Kidney glomerular epithelial cell (primary cell): Measurements from ENCODE around the gene TMEM25.
"Not testable (repeated sequence)": the region's sequence is repeated elsewhere in the genome, so short reads cannot be mapped to it uniquely, and the experiment has no call there.

Experiments used
- DNase-seq: peaks from one replicate; lab custom pipeline; 2025; lab: John Stamatoyannopoulos, UW

TMEM25 gene

DNA sequence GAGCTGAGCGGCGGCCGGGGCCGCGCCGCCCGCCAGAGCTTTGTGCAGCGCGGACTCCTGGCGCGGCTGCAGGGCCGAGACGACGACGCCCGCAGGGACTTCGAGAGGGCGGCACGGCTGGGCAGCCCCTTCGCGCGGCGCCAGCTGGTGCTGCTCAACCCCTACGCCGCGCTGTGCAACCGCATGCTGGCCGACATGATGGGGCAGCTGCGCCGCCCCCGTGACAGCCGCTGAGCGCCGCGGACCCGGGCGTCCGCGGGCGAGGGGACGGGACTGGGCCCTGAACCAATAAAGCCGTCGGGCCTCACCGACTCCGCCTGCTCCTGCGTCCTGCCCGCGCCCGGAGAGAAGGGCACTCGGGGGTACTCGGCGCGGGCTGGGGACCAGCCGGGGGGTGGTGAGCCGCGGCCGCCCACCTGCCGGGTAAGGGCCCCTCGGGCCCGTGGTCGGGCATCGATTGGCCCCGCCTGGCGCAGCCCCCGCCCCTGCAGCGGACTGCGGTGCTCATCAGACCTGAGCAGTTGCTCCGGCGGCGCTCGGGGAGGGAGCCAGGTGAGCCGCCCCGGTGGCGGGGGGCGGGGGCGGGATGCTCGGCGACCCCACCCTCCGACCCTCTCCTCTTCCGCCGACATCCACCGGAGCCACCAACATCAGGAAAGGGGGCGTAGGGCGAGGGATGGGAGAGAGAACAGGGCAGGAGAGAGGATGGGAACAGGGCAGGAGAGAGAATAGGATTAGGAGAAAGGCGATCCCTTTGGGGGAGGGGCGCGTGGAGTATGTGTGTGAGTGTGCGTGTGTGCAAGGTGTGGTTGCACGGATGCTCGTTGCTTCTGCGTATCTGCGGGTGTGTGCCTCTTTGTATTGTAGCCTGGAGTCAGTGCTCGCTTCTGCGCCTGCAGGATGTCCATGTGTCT is at the start of gene TMEM25:
Gene TMEM25 (plus strand): TSS at position 510 of the 914 bp plus-strand sequence. CDS start 610 bp downstream, outside the sequence.
- DNase-seq = peak; percentile 11

- DNase-seq = not testable (repeated sequence)
Observed at GRCh38 chr11:118481238-118481637, 49.8 kb upstream of the TMEM25 start.

DNA sequence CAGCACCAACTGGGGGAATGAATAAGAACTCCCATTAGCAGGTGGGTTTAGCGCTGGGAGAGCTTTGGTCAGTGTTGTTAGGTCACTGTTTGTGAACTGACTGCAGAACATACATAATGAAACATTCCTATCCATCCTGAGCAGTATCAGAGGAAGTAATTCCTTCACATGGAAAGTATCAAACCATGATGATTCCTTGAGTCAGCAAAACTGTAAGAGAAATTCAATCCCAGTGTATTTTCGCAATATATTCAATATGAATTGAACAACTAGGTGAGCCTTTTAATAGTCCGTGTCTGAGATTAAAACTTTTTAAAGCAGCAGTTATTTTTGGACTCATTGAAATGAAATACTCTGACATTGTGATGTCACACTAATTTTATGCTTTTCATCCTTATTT is 46.6 kb upstream of the TMEM25 start:
- no peak for DNase-seq

DNA sequence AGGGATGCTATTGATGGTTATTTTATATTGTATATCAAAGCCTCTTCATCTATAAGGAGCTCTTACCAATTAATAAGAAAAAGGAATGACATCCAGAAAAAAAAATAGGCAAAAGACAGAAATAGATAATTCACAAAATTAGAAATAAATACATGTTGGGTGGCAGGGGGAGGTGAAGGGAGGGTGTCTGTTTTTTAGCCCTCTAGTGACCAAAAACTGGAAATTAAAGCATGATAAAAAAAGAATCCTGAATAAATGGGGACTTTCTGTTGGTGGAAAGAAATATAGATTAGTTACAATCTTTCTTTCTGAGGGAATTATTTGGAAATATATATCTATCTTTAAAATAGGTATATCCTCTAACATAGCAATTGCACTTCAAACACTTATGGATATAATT is 45.7 kb upstream of the TMEM25 start:
- no peak for DNase-seq

- DNase-seq = peak; percentile 84
Observed at GRCh38 chr11:118488480-118489109, 42.4 kb upstream of the TMEM25 start.

DNA sequence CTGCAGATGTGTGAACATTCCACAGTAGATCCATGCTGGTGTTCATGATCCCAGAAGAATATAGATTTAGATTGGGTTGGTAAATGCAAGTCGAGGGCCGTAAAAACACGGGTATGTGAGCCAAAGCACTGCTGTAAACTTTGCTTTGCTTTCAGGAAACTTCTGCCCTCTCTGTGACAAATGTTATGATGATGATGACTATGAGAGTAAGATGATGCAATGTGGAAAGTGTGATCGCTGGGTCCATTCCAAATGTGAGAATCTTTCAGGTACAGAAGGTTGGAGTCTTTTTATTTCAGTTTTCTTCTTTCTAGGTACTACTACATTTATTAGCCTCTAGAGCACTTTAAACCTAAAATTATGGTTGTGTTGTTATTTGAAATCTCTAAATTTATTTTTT is 40.0 kb upstream of the TMEM25 start:
- no peak for DNase-seq

DNA sequence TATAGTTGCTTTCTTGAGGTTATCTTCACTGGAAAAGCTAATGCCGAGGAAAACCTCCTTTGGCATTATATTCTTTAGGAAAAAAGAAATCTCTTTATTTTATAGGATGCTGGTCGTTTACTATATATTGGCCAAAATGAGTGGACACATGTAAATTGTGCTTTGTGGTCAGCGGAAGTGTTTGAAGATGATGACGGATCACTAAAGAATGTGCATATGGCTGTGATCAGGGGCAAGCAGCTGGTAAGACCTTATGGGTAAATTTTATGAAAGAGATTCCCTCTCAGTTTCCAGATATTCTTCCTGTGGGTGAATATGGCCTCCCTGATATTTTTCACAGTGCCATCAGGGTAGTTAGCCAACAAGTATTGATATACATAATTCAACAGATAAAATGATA is 33.2 kb upstream of the TMEM25 start:
- no peak for DNase-seq

- DNase-seq = no peak
Observed at GRCh38 chr11:118503216-118503615, 27.8 kb upstream of the TMEM25 start.

DNA sequence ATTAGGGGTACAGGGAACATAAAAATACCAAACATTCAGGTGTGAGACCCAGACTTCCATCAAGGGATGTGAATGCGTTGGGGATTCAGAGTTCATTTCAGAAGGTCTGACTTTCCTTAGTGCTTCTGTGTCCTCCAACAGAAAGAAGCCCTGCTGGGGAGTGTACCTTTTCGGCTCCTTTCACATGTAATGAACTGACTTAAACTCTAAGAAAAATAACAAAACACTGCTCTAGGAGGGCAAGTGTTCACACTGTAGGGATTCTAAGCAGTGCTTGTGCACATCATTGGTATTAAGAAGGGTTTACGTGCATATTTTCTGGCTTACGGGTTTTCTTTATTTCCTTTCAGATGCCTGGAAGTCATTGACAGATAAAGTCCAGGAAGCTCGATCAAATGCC is 19.4 kb upstream of the TMEM25 start:
- no peak for DNase-seq

DNA sequence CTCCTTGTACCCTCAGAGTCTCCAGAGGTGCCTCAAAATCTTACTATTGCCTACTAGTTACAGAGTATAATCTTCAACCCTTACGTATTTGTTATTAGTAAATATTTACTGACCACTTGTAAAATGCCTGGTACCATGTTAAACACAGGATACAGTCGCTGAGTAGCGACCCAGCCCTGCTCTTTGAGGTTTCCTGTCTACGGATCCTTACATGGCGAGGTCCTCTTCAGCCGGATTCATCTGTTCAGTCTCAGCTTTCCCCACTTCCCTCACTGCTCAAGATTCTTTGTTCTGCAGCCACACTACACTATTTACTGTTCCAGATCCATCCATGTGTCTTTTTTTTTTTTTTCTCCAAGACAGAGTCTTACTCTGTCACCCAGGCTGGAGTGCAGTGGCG is 16.9 kb upstream of the TMEM25 start:
- no peak for DNase-seq

GRCh38 chr11:118519549-118519948 is 11.4 kb upstream of the TMEM25 start:
- no peak for DNase-seq

- DNase-seq = no peak
Observed at GRCh38 chr11:118521892-118522311, 9.1 kb upstream of the TMEM25 start.

- DNase-seq = no peak
Observed at GRCh38 chr11:118522571-118523072, 8.4 kb upstream of the TMEM25 start.

DNA sequence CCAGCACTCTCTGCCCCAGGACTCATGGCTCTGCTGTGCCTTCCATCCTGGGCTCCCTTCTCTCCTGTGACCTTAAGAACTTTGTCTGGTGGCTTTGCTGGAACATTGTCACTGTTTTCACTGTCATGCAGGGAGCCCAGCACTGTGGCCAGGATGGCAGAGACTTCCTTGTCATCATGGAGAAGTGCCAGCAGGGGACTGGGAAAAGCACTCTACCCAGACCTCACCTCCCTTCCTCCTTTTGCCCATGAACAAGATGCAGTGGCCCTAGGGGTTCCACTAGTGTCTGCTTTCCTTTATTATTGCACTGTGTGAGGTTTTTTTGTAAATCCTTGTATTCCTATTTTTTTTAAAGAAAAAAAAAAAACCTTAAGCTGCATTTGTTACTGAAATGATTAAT is 6.6 kb upstream of the TMEM25 start:
- DNase-seq = no peak

DNA sequence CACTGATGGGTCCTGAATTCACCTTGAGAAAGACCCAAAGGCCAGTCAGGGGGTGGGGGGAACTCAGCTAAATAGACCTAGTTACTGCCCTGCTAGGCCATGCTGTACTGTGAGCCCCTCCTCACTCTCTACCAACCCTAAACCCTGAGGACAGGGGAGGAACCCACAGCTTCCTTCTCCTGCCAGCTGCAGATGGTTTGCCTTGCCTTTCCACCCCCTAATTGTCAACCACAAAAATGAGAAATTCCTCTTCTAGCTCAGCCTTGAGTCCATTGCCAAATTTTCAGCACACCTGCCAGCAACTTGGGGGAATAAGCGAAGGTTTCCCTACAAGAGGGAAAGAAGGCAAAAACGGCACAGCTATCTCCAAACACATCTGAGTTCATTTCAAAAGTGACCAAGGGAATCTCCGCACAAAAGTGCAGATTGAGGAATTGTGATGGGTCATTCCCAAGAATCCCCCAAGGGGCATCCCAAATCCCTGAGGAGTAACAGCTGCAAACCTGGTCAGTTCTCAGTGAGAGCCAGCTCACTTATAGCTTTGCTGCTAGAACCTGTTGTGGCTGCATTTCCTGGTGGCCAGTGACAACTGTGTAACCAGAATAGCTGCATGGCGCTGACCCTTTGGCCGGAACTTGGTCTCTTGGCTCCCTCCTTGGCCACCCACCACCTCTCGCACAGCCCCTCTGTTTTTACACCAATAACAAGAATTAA is 6.1 kb upstream of the TMEM25 start:
- no peak for DNase-seq

DNA sequence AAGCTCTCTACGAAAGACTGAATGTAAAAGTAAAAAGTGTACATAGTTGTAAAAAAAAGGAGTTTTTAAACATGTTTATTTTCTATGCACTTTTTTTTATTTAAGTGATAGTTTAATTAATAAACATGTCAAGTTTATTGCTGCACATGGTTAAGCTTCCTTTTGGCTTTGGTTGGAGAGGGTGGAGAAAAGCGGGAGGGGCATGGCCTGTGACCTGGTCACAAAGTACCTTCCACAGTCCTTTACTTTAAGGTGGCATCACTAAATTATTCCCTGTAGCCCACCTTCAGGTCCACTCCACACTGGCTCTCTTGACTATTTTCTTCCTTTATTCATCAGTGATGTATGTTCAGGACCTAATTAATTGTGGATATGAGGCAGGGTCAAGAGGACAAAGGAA is 4.3 kb upstream of the TMEM25 start:
- DNase-seq = no peak

DNA sequence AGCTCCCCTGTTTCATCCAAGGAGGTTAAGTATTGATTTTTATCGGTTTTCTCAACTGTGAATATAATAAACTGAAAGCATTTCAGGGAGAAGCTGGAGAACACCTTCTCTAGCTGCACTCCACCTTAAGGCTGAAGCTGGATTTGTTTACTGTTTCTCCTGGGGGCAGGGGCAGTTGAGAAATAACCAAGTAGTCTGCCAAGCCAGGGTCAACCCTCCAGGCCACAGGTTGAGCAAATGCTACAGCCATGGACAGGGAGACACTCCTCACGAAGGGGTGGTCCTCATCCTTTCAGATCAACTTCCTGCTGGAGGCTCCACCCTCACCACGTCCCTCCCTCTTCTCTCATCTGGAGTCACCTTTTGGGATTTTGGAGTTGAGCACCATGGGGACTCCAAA is 3.9 kb upstream of the TMEM25 start, which contains the start of gene TTC36:
Gene TTC36 (plus strand): TSS at position 366 of the 400 bp plus-strand sequence. CDS start 21 bp downstream, at position 387.
- no peak for DNase-seq

GRCh38 chr11:118528511-118528910 is 2.5 kb upstream of the TMEM25 start:
- no peak for DNase-seq

DNA sequence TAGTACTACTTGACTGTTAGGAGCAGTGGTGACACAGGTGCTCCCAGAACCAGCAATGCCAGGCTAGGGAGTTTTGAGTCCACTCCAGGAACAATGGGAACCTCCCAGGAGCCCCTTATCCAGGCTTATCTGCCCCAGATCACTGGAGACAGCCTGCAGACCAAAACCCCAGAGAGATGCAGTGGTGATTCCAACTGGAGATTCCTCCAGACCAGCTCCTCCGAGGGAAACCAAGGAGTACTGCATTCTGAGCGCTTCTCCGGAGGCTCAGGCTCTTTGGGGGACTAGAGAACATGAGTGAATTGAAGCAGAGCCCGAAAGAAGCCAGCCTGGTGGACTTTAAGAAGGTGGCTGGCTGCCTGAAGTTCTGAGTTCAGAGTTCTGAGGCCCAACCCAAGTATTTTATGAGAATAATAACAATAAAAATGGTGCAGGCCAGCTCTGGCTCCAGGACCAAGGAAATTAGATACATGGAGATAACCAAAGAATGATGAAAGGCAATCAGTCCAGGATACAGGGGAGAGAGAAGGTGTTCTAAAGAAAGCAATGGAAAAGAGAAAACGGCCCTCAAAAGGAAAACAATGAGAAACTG is 1.3 kb upstream of the TMEM25 start:
- no peak for DNase-seq

DNA sequence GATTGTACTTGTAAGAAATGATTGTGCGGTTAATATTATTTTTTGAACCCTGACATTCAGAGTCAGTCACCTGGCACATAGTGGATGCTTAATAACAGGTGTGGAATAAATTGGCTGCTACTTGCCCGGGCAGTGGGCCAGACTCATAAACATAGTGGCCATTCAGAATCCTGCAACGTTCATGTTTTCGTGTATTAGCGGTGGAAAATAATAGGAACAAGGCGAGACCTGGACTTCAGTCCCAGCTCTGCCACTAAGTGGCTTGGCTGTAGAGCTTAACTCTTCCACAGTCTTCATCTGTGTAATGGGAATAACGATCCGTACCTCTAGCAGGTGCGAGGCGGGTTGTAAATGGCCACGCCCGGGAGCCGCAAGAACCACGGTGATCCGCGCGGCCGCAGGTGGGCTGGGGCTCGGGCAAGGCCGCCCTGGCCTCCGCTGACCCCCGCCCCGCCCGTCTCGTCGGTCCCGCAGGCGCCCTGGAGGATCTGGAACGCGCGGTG is 761 bp upstream of the TMEM25 start:
- peak; percentile 10 for DNase-seq

DNA sequence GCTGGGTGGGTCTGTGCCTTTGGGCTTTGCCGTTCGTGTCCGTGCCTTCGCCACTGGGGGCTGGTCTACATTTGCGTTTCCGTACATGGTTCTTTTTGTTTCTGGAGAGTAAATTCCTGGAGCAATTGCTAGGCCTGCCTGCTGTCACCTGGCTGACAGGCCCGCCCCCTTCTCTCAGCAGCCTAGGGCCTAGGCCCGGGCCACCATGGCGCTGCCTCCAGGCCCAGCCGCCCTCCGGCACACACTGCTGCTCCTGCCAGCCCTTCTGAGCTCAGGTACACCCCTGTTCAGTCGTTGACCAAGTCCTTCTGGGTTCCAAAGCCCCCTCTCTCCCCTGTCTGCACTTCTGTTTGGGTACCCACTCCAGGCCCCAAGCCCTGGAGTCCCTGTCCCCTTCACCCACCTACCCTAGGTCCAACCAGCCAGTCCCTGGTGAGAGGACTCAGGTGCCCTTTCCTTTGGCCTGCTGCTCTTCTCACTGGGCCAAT is 649 bp downstream of the TMEM25 start:
- no peak for DNase-seq

- no peak for DNase-seq
Observed at GRCh38 chr11:118532091-118532490, 1.1 kb downstream of the TMEM25 start.
